Measurements from ENCODE around the gene MYDGF. TPM values are rescaled to one million over a fixed set of nuclear protein-coding genes. Genes with fewer than 3 reads are reported as not detected.

The MYDGF gene
- total and polyA plus RNA-seq, 9 of the 15 experiments (the other 6 are each of a cell fraction or from before 2014, with no cell fraction given) = 4.2 to 141 (median 82.1) TPM

DNA sequence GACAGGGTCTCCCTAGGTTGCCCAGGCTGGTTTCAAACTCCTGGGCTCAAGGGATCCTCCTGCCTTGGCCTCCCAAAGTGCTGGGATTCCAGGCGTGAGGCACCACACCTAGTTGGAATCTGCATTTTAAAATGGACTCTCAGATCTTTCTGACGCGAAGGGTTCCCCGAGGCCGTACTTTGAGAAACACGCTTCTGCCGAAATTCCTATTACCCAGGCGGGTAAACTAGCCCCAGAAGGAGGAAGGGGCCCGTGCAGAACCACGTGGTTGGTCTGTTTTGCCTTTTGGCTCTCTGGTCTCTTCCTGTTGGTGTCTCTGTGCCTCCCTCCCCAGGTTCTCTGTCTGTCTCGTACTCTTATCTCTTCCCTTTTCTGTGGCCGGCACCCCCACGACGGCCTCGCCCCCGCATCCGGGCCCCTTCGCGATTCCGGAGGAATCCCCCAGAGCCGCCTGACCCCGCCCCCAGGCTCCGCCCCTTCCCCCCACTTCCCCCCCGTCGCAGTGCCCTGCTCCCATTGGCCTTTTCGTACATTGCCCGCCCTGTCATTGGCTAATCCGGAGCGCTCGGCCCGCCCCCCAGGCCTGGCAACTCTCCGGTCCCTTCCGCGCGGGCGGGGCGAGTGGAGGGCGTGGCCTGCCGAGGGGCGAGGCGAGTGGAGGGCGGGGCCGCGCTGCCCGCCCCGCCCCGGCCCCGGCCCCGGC is 31.2 kb downstream of the MYDGF start, which contains the start of gene TNFAIP8L1 (continued):
- TF ChIP-seq ZNF407 (IDR thresholded peaks at IDR 0.05; ENCODE audit: low read depth) (peak; percentile 77), E2F3 (CRISPR knock-in tag; IDR thresholded peaks at IDR 0.05) (no peak), PTRF (tag; IDR thresholded peaks at IDR 0.05) (no peak), ZNF589 (CRISPR knock-in tag; IDR thresholded peaks at IDR 0.05; ENCODE audit: low read depth) (no peak; the same call in 1 of the 2 replicates), ZNF263 (CRISPR knock-in tag; IDR thresholded peaks at IDR 0.05; ENCODE audit: borderline replicate concordance) (no peak), MXI1 (IDR thresholded peaks at IDR 0.05; ENCODE audit: low read depth, low read length) (peak; percentile 73; the same call in 1 of the 2 replicates), BDP1 (IDR thresholded peaks at IDR 0.05; ENCODE audit: insufficient read depth, insufficient read length) (no peak), DDX20 (tag; IDR thresholded peaks at IDR 0.05; ENCODE audit: low read depth) (no peak), GATAD2B (IDR thresholded peaks at IDR 0.05; ENCODE audit: borderline replicate concordance) (no peak; the same call in 1 of the 2 replicates), RNF2 (IDR thresholded peaks at IDR 0.05) (peak; percentile 68; the same call in 1 of the 2 replicates), ZNF23 (CRISPR knock-in tag; IDR thresholded peaks at IDR 0.05) (no peak), ZNF79 (CRISPR knock-in tag; IDR thresholded peaks at IDR 0.05; ENCODE audit: low read depth) (no peak), SRF (CRISPR knock-in tag; IDR thresholded peaks at IDR 0.05) (no peak; a peak in 1 of 4 replicates)

Measured in K562 (cell line).